Nephron progenitor cell (in vitro differentiated cells): Measurements from ENCODE around the gene BRCC3.
A peak's percentile ranks its signal among the peaks of the same experiment; 100 is the strongest.

ENCODE experiments used
- DNase-seq: peaks from one replicate; pipeline ENCODE4 v3.0.0; 2021
- H3K27ac Mint-ChIP-seq: 2 replicates; pipeline ENCODE4 v1.8.0; 2021; ENCODE audit warnings: mild to moderate bottlenecking, moderate library complexity, mixed read lengths
- H3K27me3 Mint-ChIP-seq: 2 replicates; pipeline ENCODE4 v1.8.0; 2021; ENCODE audit warnings: mild to moderate bottlenecking, low read depth, mixed read lengths; ENCODE audit not compliant: poor library complexity
- H3K36me3 Mint-ChIP-seq: 2 replicates; pipeline ENCODE4 v1.8.0; 2021; ENCODE audit warnings: low read depth, mixed read lengths
- H3K4me1 Mint-ChIP-seq: 2 replicates; pipeline ENCODE4 v1.8.0; 2021; ENCODE audit warnings: mixed read lengths
- H3K4me3 Mint-ChIP-seq: 2 replicates; pipeline ENCODE4 v1.8.0; 2021; ENCODE audit warnings: mild to moderate bottlenecking, moderate library complexity, mixed read lengths
- H3K9me3 Mint-ChIP-seq: 2 replicates; pipeline ENCODE4 v1.8.0; 2021; ENCODE audit warnings: mild to moderate bottlenecking, moderate library complexity, mixed read lengths
- TF ChIP-seq, protein P1 (sequence below): fragments of 200-600 bp; sonication (generic); IDR thresholded peaks from 2 replicates; pipeline ENCODE4 v1.5.0; 2021; ENCODE audit warnings: antibody characterized with exemption

The BRCC3 gene

DNA sequence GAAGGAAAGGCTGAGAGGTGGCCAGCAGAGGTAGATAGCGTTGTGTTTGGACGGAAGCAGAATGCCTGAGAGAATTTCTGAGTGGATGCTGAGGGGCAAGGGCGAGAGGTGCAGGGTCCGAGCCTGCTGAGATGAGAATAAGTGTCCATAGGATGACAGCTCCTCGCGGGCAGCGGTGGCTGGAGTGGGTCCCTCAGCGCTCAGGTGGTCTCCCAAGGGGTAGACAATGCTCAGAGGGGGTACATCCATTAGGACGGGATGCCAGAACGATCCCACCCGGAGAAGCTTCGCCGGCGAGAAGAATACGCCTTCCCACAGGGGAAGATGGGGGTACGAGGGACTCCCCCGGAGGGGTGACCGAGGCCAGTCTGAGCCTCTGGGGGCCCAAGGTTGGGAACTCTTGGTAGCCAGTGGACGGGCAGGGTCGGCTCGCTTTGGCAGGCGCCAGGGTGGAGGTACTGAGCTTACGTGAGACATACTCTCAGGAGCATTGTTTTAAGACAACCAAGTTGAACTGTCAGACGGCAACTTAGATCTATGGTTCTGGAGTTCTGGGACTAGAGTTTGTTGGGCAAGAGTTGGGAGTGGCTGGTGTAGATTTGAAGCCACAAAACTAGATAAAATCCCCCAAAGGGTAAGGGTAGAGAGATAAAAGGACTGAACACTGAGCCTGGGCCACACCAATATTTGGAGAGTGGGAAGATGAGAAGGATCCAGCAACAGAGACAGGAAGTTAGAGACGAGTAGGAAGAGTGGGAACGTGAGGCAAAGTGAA is 15.8 kb downstream of the BRCC3 start:
- Mint-ChIP-seq H3K4me3 (no peak overlapping the region), H3K4me1 (no peaks in the 10 kb centered on the region), H3K27ac (peak overlapping the region; percentile 61), H3K9me3 (peaks cover 27% of the 10 kb centered on the region), H3K36me3 (peaks cover 52% of the 10 kb centered on the region), H3K27me3 (no peaks in the 10 kb centered on the region)
- DNase-seq = no peak
- TF ChIP-seq, protein P1, sequence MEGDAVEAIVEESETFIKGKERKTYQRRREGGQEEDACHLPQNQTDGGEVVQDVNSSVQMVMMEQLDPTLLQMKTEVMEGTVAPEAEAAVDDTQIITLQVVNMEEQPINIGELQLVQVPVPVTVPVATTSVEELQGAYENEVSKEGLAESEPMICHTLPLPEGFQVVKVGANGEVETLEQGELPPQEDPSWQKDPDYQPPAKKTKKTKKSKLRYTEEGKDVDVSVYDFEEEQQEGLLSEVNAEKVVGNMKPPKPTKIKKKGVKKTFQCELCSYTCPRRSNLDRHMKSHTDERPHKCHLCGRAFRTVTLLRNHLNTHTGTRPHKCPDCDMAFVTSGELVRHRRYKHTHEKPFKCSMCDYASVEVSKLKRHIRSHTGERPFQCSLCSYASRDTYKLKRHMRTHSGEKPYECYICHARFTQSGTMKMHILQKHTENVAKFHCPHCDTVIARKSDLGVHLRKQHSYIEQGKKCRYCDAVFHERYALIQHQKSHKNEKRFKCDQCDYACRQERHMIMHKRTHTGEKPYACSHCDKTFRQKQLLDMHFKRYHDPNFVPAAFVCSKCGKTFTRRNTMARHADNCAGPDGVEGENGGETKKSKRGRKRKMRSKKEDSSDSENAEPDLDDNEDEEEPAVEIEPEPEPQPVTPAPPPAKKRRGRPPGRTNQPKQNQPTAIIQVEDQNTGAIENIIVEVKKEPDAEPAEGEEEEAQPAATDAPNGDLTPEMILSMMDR = no peak

- no peak overlapping the region for H3K4me3 Mint-ChIP-seq
- no peaks in the 10 kb centered on the region for H3K4me1 Mint-ChIP-seq
- peaks cover 29% of the 10 kb centered on the region for H3K36me3 Mint-ChIP-seq
- TF ChIP-seq, protein P1 = peak; percentile 49
- H3K27me3 Mint-ChIP-seq = no peaks in the 10 kb centered on the region
- no peak overlapping the region for H3K27ac Mint-ChIP-seq
- H3K9me3 Mint-ChIP-seq = peaks cover 12% of the 10 kb centered on the region
- no peak for DNase-seq
Measured at GRCh38 chrX:155094468-155095061, 23.3 kb downstream of the BRCC3 start.

GRCh38 chrX:155105919-155106318 is 34.6 kb downstream of the BRCC3 start:
- Mint-ChIP-seq H3K9me3 (peaks cover 17% of the 10 kb centered on the region), H3K27me3 (no peaks in the 10 kb centered on the region), H3K4me1 (no peaks in the 10 kb centered on the region), H3K4me3 (no peak overlapping the region), H3K27ac (no peak overlapping the region), H3K36me3 (peaks cover 47% of the 10 kb centered on the region)
- TF ChIP-seq, protein P1 = no peak
- DNase-seq = no peak

DNA sequence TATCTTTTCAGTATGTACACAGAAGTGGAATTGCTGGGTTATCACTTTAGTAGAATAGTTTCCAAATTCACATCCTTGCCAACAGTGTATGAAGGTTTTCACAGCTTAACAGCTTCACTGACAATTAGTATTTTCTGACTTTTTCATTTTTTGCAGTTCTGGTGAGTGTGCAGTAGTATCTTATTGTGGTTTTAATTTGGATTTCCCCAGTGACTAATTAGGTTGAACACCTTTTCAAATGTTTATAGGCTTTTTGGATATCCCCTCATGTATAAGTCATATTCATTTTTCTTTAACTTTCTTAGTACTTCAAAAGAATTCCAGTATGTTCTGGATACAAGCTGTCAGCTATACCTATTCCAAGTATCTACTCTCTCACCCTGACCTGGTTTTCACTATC is 37.1 kb downstream of the BRCC3 start:
- Mint-ChIP-seq H3K4me3 (no peak overlapping the region), H3K36me3 (peaks cover 70% of the 10 kb centered on the region), H3K27ac (no peak overlapping the region), H3K27me3 (no peaks in the 10 kb centered on the region), H3K9me3 (peaks cover 41% of the 10 kb centered on the region), H3K4me1 (no peaks in the 10 kb centered on the region)
- no peak for DNase-seq
- TF ChIP-seq, protein P1 = no peak

GRCh38 chrX:155112171-155112570 is 40.9 kb downstream of the BRCC3 start:
- Mint-ChIP-seq H3K27me3 (no peaks in the 10 kb centered on the region), H3K4me1 (no peaks in the 10 kb centered on the region), H3K9me3 (peaks cover 62% of the 10 kb centered on the region), H3K27ac (no peak overlapping the region), H3K4me3 (no peak overlapping the region), H3K36me3 (peaks cover 93% of the 10 kb centered on the region)
- DNase-seq = no peak
- TF ChIP-seq, protein P1 = no peak

DNA sequence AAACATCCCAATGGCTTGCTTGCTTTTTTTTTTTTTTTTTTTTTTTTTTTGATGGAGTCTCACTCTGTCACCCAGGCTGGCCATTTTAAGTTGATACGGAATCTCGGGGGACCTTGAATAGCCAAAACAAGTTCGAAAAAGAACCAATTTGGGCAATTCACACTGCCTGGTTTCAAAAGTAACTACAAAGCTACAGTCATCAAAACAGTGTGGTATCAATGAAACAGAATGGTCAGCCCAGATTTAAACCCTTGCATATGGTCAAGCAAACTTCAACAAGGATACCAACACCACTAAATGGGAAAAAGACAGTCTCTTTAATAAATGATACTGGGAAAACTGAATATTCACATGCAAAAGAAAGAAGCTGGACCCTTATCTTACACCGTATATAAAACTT is 41.8 kb downstream of the BRCC3 start:
- H3K4me3 Mint-ChIP-seq = no peak overlapping the region
- no peaks in the 10 kb centered on the region for H3K27me3 Mint-ChIP-seq
- H3K9me3 Mint-ChIP-seq = peaks cover 63% of the 10 kb centered on the region
- H3K36me3 Mint-ChIP-seq = peaks cover 86% of the 10 kb centered on the region
- no peaks in the 10 kb centered on the region for H3K4me1 Mint-ChIP-seq
- no peak overlapping the region for H3K27ac Mint-ChIP-seq
- TF ChIP-seq, protein P1 = no peak
- no peak for DNase-seq
